B cell (primary cell): Measurements from ENCODE around the gene BMP2K. TPM values are rescaled to one million over a fixed set of nuclear protein-coding genes. Genes with fewer than 3 reads are reported as not detected.

Experiments
- ATAC-seq: fragments of 200-7000 bp; cut with Tn5 transposase; one replicate; pipeline ENCODE4 v1.10.0; 2021; ENCODE audit warnings: low read depth, mild to moderate bottlenecking, moderate number of reproducible peaks, moderate library complexity
- CTCF ChIA-PET: fragments of 350-600 bp; sonication (Branson Sonifier 250); formaldehyde crosslinking; loops from one replicate; lab custom pipeline; 2021; ENCODE audit warnings: antibody characterized with exemption, inconsistent platforms; lab: Charles Lee
- POLR2A ChIA-PET: fragments of 350-600 bp; sonication (Branson Sonifier 250); formaldehyde crosslinking; loops from one replicate; lab custom pipeline; 2021; ENCODE audit warnings: antibody characterized with exemption; lab: Charles Lee
- DNase-seq: peaks from one replicate; pipeline ENCODE4 v3.0.0; 2013
- H2AFZ ChIP-seq: 2 replicates; pipeline ENCODE4 v1.6.1; 2012; ENCODE audit warnings: mild to moderate bottlenecking, low read depth, low read length; ENCODE audit not compliant: insufficient read depth, poor library complexity, severe bottlenecking
- H3K27ac ChIP-seq, 2 donors: 1 replicate in 1 of 2; 2 replicates in 1 of 2; pipeline ENCODE4 v1.5.1; 2012 to 2013; ENCODE audit warnings: low read length in 2 of 2, mild to moderate bottlenecking in 2 of 2, moderate library complexity in 1 of 2
- H3K27me3 ChIP-seq, 4 experiments: fragments of 200-600 bp in 1 of 4; sonication (generic) in 1 of 4; replicated peaks in 1 of 4; 1 replicate in 2 of 4; 2 replicates in 2 of 4; pipeline versions ENCODE4 v1.6.1 to v1.7.0; 2013 to 2016; ENCODE audit warnings: low read length in 3 of 4, mild to moderate bottlenecking in 2 of 4, mixed read lengths in 1 of 4, moderate library complexity in 1 of 4; ENCODE audit not compliant: insufficient read depth in 4 of 4, control insufficient read depth in 3 of 4; ENCODE audit errors: control extremely low read depth in 1 of 4
- H3K36me3 ChIP-seq, 2 experiments: replicated peaks in 1 of 2; 1 replicate in 1 of 2; 2 replicates in 1 of 2; pipeline versions ENCODE4 v1.6.1 to v1.7.1; 2013; ENCODE audit warnings: low read length in 1 of 2; ENCODE audit not compliant: insufficient read depth in 2 of 2, control insufficient read depth in 1 of 2; ENCODE audit errors: control extremely low read depth in 1 of 2, extremely low read depth in 1 of 2
- H3K4me1 ChIP-seq, 2 donors: fragments of 200-600 bp in 1 of 2; sonication (generic) in 1 of 2; 1 replicate in 1 of 2; 2 replicates in 1 of 2; pipeline versions ENCODE4 v1.5.1 to v1.6.1; 2013 to 2017; ENCODE audit warnings: low read length in 2 of 2; ENCODE audit not compliant: control insufficient read depth in 2 of 2, insufficient read depth in 2 of 2
- H3K4me2 ChIP-seq: replicated peaks from 2 replicates; pipeline ENCODE3; 2012; ENCODE audit warnings: mild to moderate bottlenecking, low read depth, low read length; ENCODE audit not compliant: poor library complexity, severe bottlenecking
- H3K4me3 ChIP-seq, 5 experiments: fragments of 200-600 bp in 1 of 5; sonication (generic) in 1 of 5; 1 replicate in 3 of 5; 2 replicates in 2 of 5; pipeline versions ENCODE4 v1.5.1 to v1.7.0; 2011 to 2016; ENCODE audit warnings: low read length in 4 of 5, mild to moderate bottlenecking in 4 of 5, low read depth in 2 of 5, control low read depth in 1 of 5, moderate library complexity in 1 of 5; ENCODE audit not compliant: insufficient read depth in 1 of 5; ENCODE audit errors: control extremely low read depth in 1 of 5, extremely low read depth in 1 of 5
- H3K79me2 ChIP-seq: fragments of 200-600 bp; sonication (generic); one replicate; pipeline ENCODE4 v1.6.0; 2016; ENCODE audit warnings: low read length; ENCODE audit not compliant: control insufficient read depth, insufficient read depth
- H3K9ac ChIP-seq: fragments of 200-600 bp; sonication (generic); 2 replicates; pipeline ENCODE4 v1.6.1; 2017; ENCODE audit warnings: mild to moderate bottlenecking, low read length, moderate library complexity
- H3K9me3 ChIP-seq, 3 donors: one replicate each; pipeline versions ENCODE4 v1.6.1 to v1.7.1; 2013; ENCODE audit warnings: low read length in 2 of 3; ENCODE audit not compliant: control insufficient read depth in 2 of 3, insufficient read depth in 1 of 3; ENCODE audit errors: control extremely low read depth in 1 of 3
- H4K20me1 ChIP-seq: 2 replicates; pipeline ENCODE4 v1.6.0; 2012; ENCODE audit warnings: mild to moderate bottlenecking, low read length; ENCODE audit not compliant: insufficient read depth, control insufficient read depth, poor library complexity, severe bottlenecking
- H3K27ac Mint-ChIP-seq: one replicate; pipeline ENCODE4 v1.8.0; 2021; ENCODE audit warnings: mixed read lengths
- H3K27me3 Mint-ChIP-seq: one replicate; pipeline ENCODE4 v1.8.0; 2021; ENCODE audit warnings: mixed read lengths
- H3K4me1 Mint-ChIP-seq: one replicate; pipeline ENCODE4 v1.8.0; 2021; ENCODE audit warnings: mixed read lengths
- H3K4me3 Mint-ChIP-seq: one replicate; pipeline ENCODE4 v1.8.0; 2021; ENCODE audit warnings: mixed read lengths
- H3K9me3 Mint-ChIP-seq: one replicate; pipeline ENCODE4 v1.8.0; 2022; ENCODE audit warnings: mixed read lengths; ENCODE audit not compliant: insufficient read depth
- CTCF ChIP-seq: fragments of 200-600 bp; IDR thresholded peaks from one replicate; pipeline ENCODE4 v1.8.0; 2022; ENCODE audit warnings: antibody characterized with exemption, mild to moderate bottlenecking
- EZH2 ChIP-seq: IDR thresholded peaks from 2 replicates; pipeline ENCODE4 v1.6.1; 2012; ENCODE audit warnings: borderline replicate concordance, low read depth, mild to moderate bottlenecking, moderate library complexity, low read length; ENCODE audit not compliant: insufficient read depth, poor library complexity, severe bottlenecking
- WGBS: methylation state at CpG from one replicate; pipeline ENCODE4 v1.1.5; 2013; ENCODE audit warnings: missing lambda C conversion rate; ENCODE audit not compliant: insufficient coverage; 5-methylcytosine and 5-hydroxymethylcytosine counted together
- intact Hi-C: fragments of 100-400 bp; cut with micrococcal nuclease; formaldehyde crosslinking; loops from one replicate; pipeline ENCODE4 v1.10.0; 2022
- polyA plus RNA-seq: library from polyadenylated mRNA; depleted of rRNA; stranded (reverse); fragments of >200 nt; gene quantifications from 2 replicates; pipeline ENCODE4 v1.2.3, GENCODE V29; 2012
- total RNA-seq, 2 donors: library from RNA; stranded (reverse); fragments of 120-200 nt in 1 of 2; gene quantifications; 1 replicate in 1 of 2; 2 replicates in 1 of 2; pipeline versions ENCODE4 v1.2.3 to v1.2.4, GENCODE V29; 2013 to 2022

BMP2K gene
- total and polyA plus RNA-seq, 2 donors (not counting 1 experiment from before 2014, with no cell fraction given): 59.1 to 117 TPM

GRCh38 chr4:78936989-78937388 is 160.8 kb downstream of the BMP2K start:
- Histone ChIP-seq H3K9me3 (no peaks in the 10 kb centered on the region), H3K4me1 (peaks cover 12 to 20% of the 10 kb centered on the region in 2 donors), H2AFZ (no peak overlapping the region), H3K79me2 (peaks cover 5% of the 10 kb centered on the region), H3K9ac (no peak overlapping the region), H3K36me3 (peaks cover 0 to 3% of the 10 kb centered on the region in 2 experiments), H3K4me3 (no peak overlapping the region), H3K27me3 (no peaks in the 10 kb centered on the region), H4K20me1 (no peaks in the 10 kb centered on the region), H3K4me2 (no peak overlapping the region), H3K27ac (no peak overlapping the region)
- Mint-ChIP-seq H3K27ac (no peak overlapping the region), H3K27me3 (peaks cover 1% of the 10 kb centered on the region), H3K4me1 (peaks cover 26% of the 10 kb centered on the region), H3K9me3 (no peaks in the 10 kb centered on the region), H3K4me3 (peak overlapping the region; percentile 13)
- WGBS: 93% methylated on average over 3 of the region's 4 CpGs
- POLR2A ChIA-PET: no interaction called here
- CTCF ChIA-PET: no interaction called here
- ATAC-seq: no peak
- no peak for DNase-seq
- intact Hi-C loops: loop anchor here (5.0 kb wide), 3 partner anchors 160 to 1780 kb away; partner anchors contain the start of genes BMP2K and CCNG2
- TF ChIP-seq CTCF: no peak
- no peak for TF ChIP-seq EZH2

- Mint-ChIP-seq H3K4me1 (peaks cover 26% of the 10 kb centered on the region), H3K9me3 (no peaks in the 10 kb centered on the region), H3K27me3 (peaks cover 3% of the 10 kb centered on the region), H3K27ac (no peak overlapping the region), H3K4me3 (peak overlapping the region; percentile 66)
- DNase-seq: no peak
- ATAC-seq: no peak
- POLR2A ChIA-PET: no interaction called here
- Histone ChIP-seq H3K27me3 (no peaks in the 10 kb centered on the region), H3K9ac (no peak overlapping the region), H3K36me3 (peaks cover 0 to 3% of the 10 kb centered on the region in 2 experiments), H3K4me1 (peaks cover 12 to 20% of the 10 kb centered on the region in 2 donors), H3K79me2 (peaks cover 5% of the 10 kb centered on the region), H3K4me2 (peak overlapping the region; percentile 80), H3K9me3 (no peaks in the 10 kb centered on the region), H4K20me1 (no peaks in the 10 kb centered on the region), H3K4me3 (no peak overlapping the region), H3K27ac (no peak overlapping the region), H2AFZ (no peak overlapping the region)
- intact Hi-C loops: loop anchor here (2.0 to 5.0 kb wide), 4 partner anchors 161 to 1781 kb away; partner anchors contain the start of genes BMP2K and CCNG2
- TF ChIP-seq EZH2 (no peak), CTCF (no peak)
- WGBS: 100% methylated on average over 2 of the region's 4 CpGs
- CTCF ChIA-PET: interaction anchor here (0.6 to 4.0 kb wide), 3 partner anchors 11 to 74 kb away, joined by 3 to 32 read pairs (median 3); no protein-coding TSS in a partner anchor
Observed at GRCh38 chr4:78937837-78938236, 161.7 kb downstream of the BMP2K start.
